CD4-positive, alpha-beta T cell treated with Interleukin-2 at 100 ng/mL for 4 hours (primary cell): ENCODE data around the gene UBE2G2.
A peak's percentile ranks its signal among the peaks of the same experiment; 100 is the strongest.

Experiments
- DNase-seq: peaks from one replicate; pipeline ENCODE4 v3.0.0-alpha.2; 2020; ENCODE audit warnings: low spot score

The UBE2G2 gene, protein sequence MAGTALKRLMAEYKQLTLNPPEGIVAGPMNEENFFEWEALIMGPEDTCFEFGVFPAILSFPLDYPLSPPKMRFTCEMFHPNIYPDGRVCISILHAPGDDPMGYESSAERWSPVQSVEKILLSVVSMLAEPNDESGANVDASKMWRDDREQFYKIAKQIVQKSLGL

GRCh38 chr21:44801468-44802395 is at the start of gene UBE2G2:
Gene UBE2G2, minus strand, starts transcription at chr21:44801820. Its CDS starts 72 bp downstream, at chr21:44801748.
- peak; percentile 89 for DNase-seq

- DNase-seq = no peak
These were observed 49.5 kb upstream of the UBE2G2 start for GRCh38 chr21:44850905-44851657.

DNA sequence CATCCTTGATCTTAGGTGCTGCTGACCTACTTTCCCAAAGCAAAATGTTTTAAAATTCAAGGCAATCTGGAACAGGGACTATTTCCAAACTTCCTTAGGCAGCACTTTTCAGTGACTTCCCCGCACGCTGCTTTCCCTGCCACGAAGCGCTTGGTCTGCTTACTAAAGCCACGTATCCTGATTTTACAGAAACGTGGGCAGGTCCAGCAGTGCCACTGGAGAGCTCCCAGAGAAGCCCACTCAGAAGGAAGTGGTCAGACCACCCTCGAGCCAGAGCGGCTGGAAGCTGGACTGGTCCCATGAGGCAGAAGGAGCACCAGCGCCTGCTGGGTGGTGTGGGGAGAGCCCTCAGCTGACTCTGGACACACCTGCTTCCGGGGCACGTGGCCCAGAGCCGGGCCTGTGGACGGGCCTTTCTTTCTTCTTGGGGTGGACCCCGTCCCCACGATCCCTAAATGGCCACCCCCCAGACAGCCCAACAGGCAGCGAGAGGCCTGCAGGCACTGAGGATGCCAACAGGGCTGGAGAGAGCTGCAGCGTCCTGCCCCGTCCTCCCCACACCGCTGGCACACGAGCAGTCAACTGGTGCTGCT is 48.7 kb upstream of the UBE2G2 start:
- DNase-seq = no peak

DNA sequence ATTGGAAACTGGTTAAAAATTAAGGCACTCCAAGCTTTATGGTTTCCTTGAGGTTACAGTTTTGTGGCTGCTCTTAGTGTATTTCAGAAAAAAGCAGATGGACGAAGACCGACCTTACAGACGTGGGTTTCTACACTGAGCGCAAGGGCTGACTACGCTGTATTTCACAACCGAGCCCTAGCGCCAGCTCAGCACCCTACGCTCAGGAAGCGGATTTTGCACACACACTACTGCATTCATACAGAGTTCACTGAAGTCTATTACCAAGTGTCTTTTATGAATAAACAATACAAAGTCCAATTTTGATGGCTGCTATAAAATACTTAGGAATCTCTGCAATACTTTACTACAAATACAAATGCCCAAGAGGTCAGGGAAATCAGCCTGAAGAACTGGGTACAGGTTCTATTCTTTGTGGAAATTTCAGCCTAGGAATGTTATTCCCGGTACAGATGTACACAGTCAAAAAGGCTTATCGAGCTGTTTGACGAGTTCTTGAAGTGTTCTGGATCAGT is 48.1 kb upstream of the UBE2G2 start:
- no peak for DNase-seq

DNA sequence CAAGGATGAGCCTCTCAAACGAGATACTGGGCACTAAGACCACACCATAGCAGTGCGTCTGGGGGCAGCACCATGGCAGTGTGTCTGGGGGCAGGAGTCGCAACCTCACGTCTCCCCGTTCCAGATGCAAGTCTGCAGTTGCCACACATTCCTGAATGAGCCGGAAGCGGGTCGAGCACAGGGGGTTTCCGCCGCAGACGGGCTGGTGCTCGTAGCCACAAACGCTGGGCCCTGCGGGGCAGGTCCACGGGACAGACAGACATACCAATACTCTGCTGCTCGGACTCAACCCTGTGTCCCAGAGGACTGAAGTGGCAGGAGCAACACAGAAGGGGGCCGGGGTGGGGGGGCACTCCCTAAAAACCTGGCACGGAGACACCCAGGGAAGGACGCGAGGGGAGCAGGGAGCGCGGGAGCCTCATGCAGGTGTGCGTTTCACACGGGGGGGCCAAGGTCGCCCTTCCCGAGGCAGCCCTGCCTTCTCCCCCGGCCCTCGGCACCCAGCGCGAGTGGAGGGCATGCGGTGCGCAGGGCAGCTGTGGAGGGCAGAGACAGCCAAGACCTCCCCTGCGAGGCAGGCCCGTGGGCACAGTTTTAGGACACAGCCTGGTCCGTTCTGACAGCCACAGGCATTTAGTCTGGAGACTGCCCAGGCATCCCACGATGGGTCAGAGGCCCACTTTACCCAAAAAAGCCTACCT is 47.4 kb upstream of the UBE2G2 start:
- no peak for DNase-seq

GRCh38 chr21:44847261-44848056 is 45.8 kb upstream of the UBE2G2 start:
- DNase-seq = no peak

GRCh38 chr21:44846485-44847260 is 45.1 kb upstream of the UBE2G2 start:
- DNase-seq = peak; percentile 33

GRCh38 chr21:44846224-44846484 is 44.5 kb upstream of the UBE2G2 start:
- no peak for DNase-seq

GRCh38 chr21:44845418-44846223 is 44.0 kb upstream of the UBE2G2 start:
- DNase-seq = peak; percentile 47

DNA sequence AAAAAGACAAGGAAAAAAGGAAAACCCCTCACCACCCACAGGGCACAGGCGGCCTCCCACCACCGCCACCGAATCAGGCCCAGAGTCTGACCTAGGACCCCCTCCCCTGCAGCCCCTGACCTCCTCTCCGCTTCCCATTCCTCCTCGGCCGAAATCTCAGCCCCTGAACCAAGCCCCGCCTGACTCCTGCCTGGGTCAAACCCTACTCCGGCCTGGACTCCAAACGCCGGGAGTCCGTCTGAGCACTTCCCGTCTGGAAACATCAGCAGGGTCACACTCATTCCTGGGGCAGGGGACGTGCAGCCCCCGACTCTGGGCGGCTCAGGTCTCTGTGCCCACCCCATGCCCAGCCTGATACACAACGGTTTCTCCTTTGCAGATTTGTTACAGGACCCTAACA is 42.6 kb upstream of the UBE2G2 start:
- no peak for DNase-seq

- no peak for DNase-seq
These were observed 41.3 kb upstream of the UBE2G2 start for GRCh38 chr21:44842721-44843445.

DNA sequence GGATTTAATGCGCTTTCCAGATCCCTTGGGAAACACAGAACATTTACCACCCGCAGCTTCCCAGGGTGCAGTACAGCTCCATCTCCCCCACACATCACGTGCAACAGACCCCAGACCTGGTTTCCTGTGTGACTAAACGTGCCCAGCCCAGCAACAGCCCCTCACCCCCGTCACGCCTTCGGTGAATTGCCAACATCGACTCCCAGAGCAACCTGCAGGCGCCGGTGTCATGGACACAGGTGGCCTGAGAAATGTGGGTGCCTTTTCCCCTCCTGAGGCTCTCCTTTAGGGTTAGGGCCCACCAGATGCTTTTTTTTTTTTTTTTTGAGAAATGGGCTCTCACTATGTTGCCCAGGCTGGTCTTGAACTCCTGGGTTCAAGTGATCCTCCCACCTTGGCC is 40.5 kb upstream of the UBE2G2 start:
- no peak for DNase-seq

GRCh38 chr21:44840771-44841170 is 39.2 kb upstream of the UBE2G2 start:
- no peak for DNase-seq

- DNase-seq = no peak
These were observed 37.3 kb upstream of the UBE2G2 start for GRCh38 chr21:44838951-44839350.

- no peak for DNase-seq
These were observed 36.6 kb upstream of the UBE2G2 start for GRCh38 chr21:44838039-44838895.

- no peak for DNase-seq
These were observed 35.9 kb upstream of the UBE2G2 start for GRCh38 chr21:44837537-44837936.

GRCh38 chr21:44836666-44837471 is 35.2 kb upstream of the UBE2G2 start:
- no peak for DNase-seq
